Stimulated activated CD4-positive, alpha-beta T cell treated with anti-CD3 and anti-CD28 coated beads, Interleukin-1b, Interleukin-23, amount 100 ng/mL, for 48 hours (primary cell): ENCODE data around the gene PSMG2.

ENCODE experiments used
- DNase-seq: peaks from one replicate; pipeline ENCODE4 v3.0.0-alpha.2; 2020

PSMG2 gene

GRCh38 chr18:12767580-12768155, 64.8 kb downstream of the PSMG2 start:
- DNase-seq: no peak

GRCh38 chr18:12768625-12769024, 65.8 kb downstream of the PSMG2 start:
- DNase-seq: no peak

GRCh38 chr18:12769136-12769535, 66.3 kb downstream of the PSMG2 start:
- DNase-seq: no peak

GRCh38 chr18:12769644-12770440, 67.0 kb downstream of the PSMG2 start:
- DNase-seq: no peak

DNA sequence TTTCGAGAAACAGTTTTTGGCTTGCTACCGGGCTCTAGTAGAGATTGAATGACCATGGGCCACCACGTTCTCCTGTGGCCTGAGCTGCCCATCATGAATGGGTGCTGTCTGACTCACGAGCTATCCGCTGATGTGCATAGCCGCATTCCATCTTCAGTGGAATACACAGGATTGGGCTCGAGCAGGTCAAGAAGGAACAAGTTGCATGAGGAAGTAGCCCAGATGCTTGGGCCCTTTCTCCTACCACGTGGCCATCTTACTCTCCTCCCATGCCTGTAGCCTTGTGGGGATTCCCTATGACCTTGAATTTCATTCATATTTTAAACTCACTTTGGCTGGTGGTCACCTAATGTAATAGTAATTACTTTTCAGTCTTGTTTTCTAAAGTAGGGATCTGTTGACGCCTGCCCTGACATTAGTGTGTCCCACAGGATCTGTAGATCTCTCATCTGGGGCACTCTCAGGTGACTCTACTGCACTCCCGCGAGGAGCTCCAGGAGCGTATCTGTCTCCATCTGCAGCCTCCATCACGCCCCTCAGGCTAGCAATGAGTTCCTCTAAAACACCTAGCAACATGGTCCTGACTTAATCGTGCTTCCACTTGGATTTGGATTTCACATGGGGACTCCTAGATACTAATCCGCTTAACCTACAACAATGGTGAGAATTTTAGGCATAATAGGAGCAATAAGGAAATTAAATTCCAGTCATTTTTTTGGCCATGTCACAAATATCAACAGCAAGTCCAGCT, 67.8 kb downstream of the PSMG2 start:
- no peak for DNase-seq

GRCh38 chr18:12772111-12772510, 69.3 kb downstream of the PSMG2 start:
- no peak for DNase-seq

GRCh38 chr18:12773369-12773768, 70.5 kb downstream of the PSMG2 start:
- DNase-seq: no peak

DNA sequence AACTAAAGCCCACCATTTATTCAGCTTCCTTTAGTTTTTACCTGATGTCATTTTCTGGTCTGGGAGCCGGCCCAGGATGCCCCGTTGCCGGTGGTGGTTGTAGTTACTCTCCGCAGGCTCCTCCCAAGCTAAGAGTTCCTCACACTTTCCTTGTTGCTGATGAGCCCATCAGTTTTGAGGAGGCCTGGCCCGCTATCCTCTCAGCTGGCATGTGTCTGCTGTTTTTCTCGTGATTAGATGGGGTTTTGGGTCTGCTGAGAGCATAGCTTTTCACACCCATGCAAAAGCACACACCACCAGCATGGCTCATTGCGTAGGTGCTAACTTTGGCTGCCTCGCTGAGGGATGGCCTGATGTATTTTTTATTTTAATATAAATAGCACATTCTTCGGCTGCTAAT, 72.1 kb downstream of the PSMG2 start:
- no peak for DNase-seq
